ENCODE results near the gene TNNI3K. TPM values are rescaled to one million over a fixed set of nuclear protein-coding genes. Genes with fewer than 3 reads are reported as not detected.

TNNI3K gene
- total RNA-seq, 6 experiments from 2014 or later: not detected

- Mint-ChIP-seq H3K4me1 (ENCODE audit: low read depth) (no peaks in the 10 kb centered on the region), H3K9me3 (peaks cover 40% of the 10 kb centered on the region), H3K27ac (no peak overlapping the region), H3K4me3 (no peak overlapping the region), H3K27me3 (ENCODE audit: insufficient read depth) (no peaks in the 10 kb centered on the region), H3K36me3 (ENCODE audit: low read depth) (no peaks in the 10 kb centered on the region; the same call in 1 of the 2 replicates)
- TF ChIP-seq CTCF (IDR thresholded peaks at IDR 0.05): no peak
- no peak for DNase-seq
Observed at GRCh38 chr1:74431531-74431930, 196.3 kb downstream of the TNNI3K start.

DNA sequence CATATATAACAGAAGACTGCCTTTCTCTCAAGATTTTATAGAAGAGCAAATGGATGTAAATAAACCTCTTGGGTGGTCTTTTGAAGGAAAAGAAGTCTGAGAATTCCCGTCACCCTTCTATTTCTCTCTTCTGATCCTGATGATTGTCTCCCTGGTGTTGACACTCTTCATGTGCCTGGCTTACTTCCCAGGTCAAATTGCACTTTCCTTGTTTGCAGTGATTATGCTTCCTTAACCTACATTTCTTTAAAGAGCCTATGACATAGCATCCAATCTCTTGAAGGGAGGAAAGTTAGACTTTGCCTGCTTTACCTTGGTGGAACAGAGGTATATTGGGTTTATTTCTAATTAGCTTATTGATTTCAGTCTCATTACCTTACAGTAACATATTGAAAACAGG is 197.1 kb downstream of the TNNI3K start:
- no peak for TF ChIP-seq CTCF (IDR thresholded peaks at IDR 0.05)
- H3K9me3 Mint-ChIP-seq: peaks cover 39% of the 10 kb centered on the region

GRCh38 chr1:74434321-74434720 is 199.1 kb downstream of the TNNI3K start:
- peaks cover 40% of the 10 kb centered on the region for H3K9me3 Mint-ChIP-seq
- DNase-seq: no peak
- H3K4me1 Mint-ChIP-seq (ENCODE audit: low read depth): no peaks in the 10 kb centered on the region
- H3K27ac Mint-ChIP-seq: no peak overlapping the region
- no peaks in the 10 kb centered on the region; the same call in 1 of the 2 replicates for H3K36me3 Mint-ChIP-seq (ENCODE audit: low read depth)
- no peak overlapping the region for H3K4me3 Mint-ChIP-seq
- H3K27me3 Mint-ChIP-seq (ENCODE audit: insufficient read depth): no peaks in the 10 kb centered on the region
- no peak for TF ChIP-seq CTCF (IDR thresholded peaks at IDR 0.05)

More for the DNA sequence above, 197.1 kb downstream of the TNNI3K start:
- no peaks in the 10 kb centered on the region for H3K27me3 Mint-ChIP-seq (ENCODE audit: insufficient read depth)
- no peak overlapping the region for H3K27ac Mint-ChIP-seq
- no peak overlapping the region for H3K4me3 Mint-ChIP-seq
- H3K36me3 Mint-ChIP-seq (ENCODE audit: low read depth): no peaks in the 10 kb centered on the region; the same call in 1 of the 2 replicates
- no peak for DNase-seq
- no peaks in the 10 kb centered on the region for H3K4me1 Mint-ChIP-seq (ENCODE audit: low read depth)

DNA sequence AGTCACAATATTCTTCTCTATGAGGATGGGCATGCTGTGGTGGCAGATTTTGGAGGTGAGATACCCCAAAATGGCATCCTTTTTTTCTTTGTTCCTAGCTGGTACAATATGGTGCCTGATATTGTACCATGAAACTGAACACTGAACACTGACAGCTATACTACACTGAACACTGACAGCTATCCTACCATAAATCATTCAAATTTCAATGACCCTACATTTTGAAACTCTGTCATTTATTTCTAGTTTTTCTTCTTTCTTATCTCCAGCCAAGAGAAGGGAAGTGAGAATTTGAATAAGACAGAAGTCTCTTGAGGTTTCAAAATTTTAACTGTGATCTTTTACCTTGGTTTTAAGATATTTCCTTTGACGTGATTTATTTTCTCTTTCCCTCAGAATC is 200.9 kb downstream of the TNNI3K start:
- H3K27ac Mint-ChIP-seq: no peak overlapping the region
- H3K4me1 Mint-ChIP-seq (ENCODE audit: low read depth): no peaks in the 10 kb centered on the region
- no peak overlapping the region for H3K4me3 Mint-ChIP-seq

GRCh38 chr1:74437035-74437434 is 201.8 kb downstream of the TNNI3K start:
- no peak overlapping the region for H3K27ac Mint-ChIP-seq
- no peak for DNase-seq
- H3K4me3 Mint-ChIP-seq: no peak overlapping the region
- H3K4me1 Mint-ChIP-seq (ENCODE audit: low read depth): no peaks in the 10 kb centered on the region
- no peaks in the 10 kb centered on the region; the same call in 1 of the 2 replicates for H3K36me3 Mint-ChIP-seq (ENCODE audit: low read depth)
- no peak for TF ChIP-seq CTCF (IDR thresholded peaks at IDR 0.05)
- no peaks in the 10 kb centered on the region for H3K27me3 Mint-ChIP-seq (ENCODE audit: insufficient read depth)
- H3K9me3 Mint-ChIP-seq: peaks cover 44% of the 10 kb centered on the region

More for the DNA sequence above, 200.9 kb downstream of the TNNI3K start:
- H3K36me3 Mint-ChIP-seq (ENCODE audit: low read depth): no peaks in the 10 kb centered on the region; the same call in 1 of the 2 replicates
- no peaks in the 10 kb centered on the region for H3K27me3 Mint-ChIP-seq (ENCODE audit: insufficient read depth)
- no peak for DNase-seq
- peaks cover 38% of the 10 kb centered on the region for H3K9me3 Mint-ChIP-seq
- TF ChIP-seq CTCF (IDR thresholded peaks at IDR 0.05): no peak

DNA sequence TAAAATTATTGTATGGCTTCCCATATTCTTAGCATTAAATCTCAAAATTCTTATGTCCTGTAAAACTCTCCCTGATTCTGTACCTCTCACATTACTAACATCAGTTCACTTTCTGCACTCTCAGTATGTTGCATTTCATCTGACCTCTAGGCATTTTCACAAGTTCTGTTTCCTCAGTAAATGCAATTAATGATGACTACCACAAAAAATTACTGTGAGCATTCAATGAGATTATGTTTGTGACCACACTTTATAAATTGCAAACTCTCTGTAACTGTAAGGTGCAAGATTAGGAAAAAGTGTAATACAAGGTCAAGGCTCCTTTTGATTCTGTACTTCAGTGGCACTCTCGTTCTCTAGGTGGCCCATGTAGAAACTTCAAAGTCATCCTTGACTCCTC is 216.8 kb downstream of the TNNI3K start:
- DNase-seq: no peak
- TF ChIP-seq CTCF (IDR thresholded peaks at IDR 0.05): no peak
- no peak overlapping the region for H3K27ac Mint-ChIP-seq
- peaks cover 3% of the 10 kb centered on the region for H3K27me3 Mint-ChIP-seq (ENCODE audit: insufficient read depth)
- no peaks in the 10 kb centered on the region for H3K4me1 Mint-ChIP-seq (ENCODE audit: low read depth)
- H3K9me3 Mint-ChIP-seq: peaks cover 25% of the 10 kb centered on the region
- H3K36me3 Mint-ChIP-seq (ENCODE audit: low read depth): no peaks in the 10 kb centered on the region
- no peak overlapping the region for H3K4me3 Mint-ChIP-seq

Data from HFFc6 (cell line).